Measurements from ENCODE around the gene PTH1R.
"Not testable (repeated sequence)": the region's sequence is repeated elsewhere in the genome, so short reads cannot be mapped to it uniquely, and the experiment has no call there.

The PTH1R gene

GRCh38 chr3:46900007-46900292, 22.4 kb downstream of the PTH1R start:
- DNase-seq, result no peak

GRCh38 chr3:46900356-46900755, 22.8 kb downstream of the PTH1R start:
- DNase-seq, result no peak

GRCh38 chr3:46901061-46901460, 23.5 kb downstream of the PTH1R start:
- no peak for DNase-seq

GRCh38 chr3:46901591-46902187, 24.2 kb downstream of the PTH1R start:
- DNase-seq, result no peak

GRCh38 chr3:46902188-46902631, 24.7 kb downstream of the PTH1R start:
- no peak for DNase-seq

GRCh38 chr3:46903341-46904302, 26.1 kb downstream of the PTH1R start:
- no peak for DNase-seq

- DNase-seq, result no peak
Observed at GRCh38 chr3:46904303-46905212, 27.0 kb downstream of the PTH1R start.

- no peak for DNase-seq
Observed at GRCh38 chr3:46905213-46905560, 27.7 kb downstream of the PTH1R start.

GRCh38 chr3:46905661-46906451, 28.3 kb downstream of the PTH1R start:
- DNase-seq, result no peak

- DNase-seq, result no peak
Observed at GRCh38 chr3:46906471-46907058, 29.0 kb downstream of the PTH1R start.

- no peak for DNase-seq
Observed at GRCh38 chr3:46907271-46907670, 29.8 kb downstream of the PTH1R start.

GRCh38 chr3:46907960-46908293, 30.4 kb downstream of the PTH1R start:
- no peak for DNase-seq

- DNase-seq, result no peak
Observed at GRCh38 chr3:46908294-46908985, 30.9 kb downstream of the PTH1R start.

GRCh38 chr3:46908986-46909534, 31.5 kb downstream of the PTH1R start:
- DNase-seq, result no peak

GRCh38 chr3:46909535-46910161, 32.1 kb downstream of the PTH1R start:
- DNase-seq, result peak; percentile 18

GRCh38 chr3:46910166-46910760, 32.7 kb downstream of the PTH1R start:
- no peak for DNase-seq

- DNase-seq, result not testable (repeated sequence)
Observed at GRCh38 chr3:46910914-46911313, 33.4 kb downstream of the PTH1R start.

- no peak for DNase-seq
Observed at GRCh38 chr3:46912986-46913385, 35.5 kb downstream of the PTH1R start.

- DNase-seq, result no peak
Observed at GRCh38 chr3:46913644-46914043, 36.1 kb downstream of the PTH1R start.

- DNase-seq, result no peak
Observed at GRCh38 chr3:46914849-46915248, 37.3 kb downstream of the PTH1R start.

All from activated gamma-delta T cell (primary cell).